Central memory CD8-positive, alpha-beta T cell (primary cell): ENCODE results near the gene FLT3LG.
A peak's percentile ranks its signal among the peaks of the same experiment; 100 is the strongest.
"Not testable (repeated sequence)": the region's sequence is repeated elsewhere in the genome, so short reads cannot be mapped to it uniquely, and the experiment has no call there.

ENCODE experiments used
- ATAC-seq: fragments of 150-1000 bp; cut with Tn5 transposase; replicated peaks from 2 replicates; pipeline ENCODE4 v1.10.0; 2022; ENCODE audit warnings: mild to moderate bottlenecking, moderate FRiP score, moderate number of reproducible peaks; ENCODE audit not compliant: poor library complexity, severe bottlenecking; ENCODE audit errors: extremely low read depth
- DNase-seq, 2 donors: peaks; one replicate each; pipeline ENCODE4 v3.0.0; 2021; ENCODE audit warnings: low spot score in 2 of 2
- H3K27ac Mint-ChIP-seq: one replicate; pipeline ENCODE4 v1.8.0; 2022; ENCODE audit warnings: low read depth, mild to moderate bottlenecking, moderate library complexity, mixed read lengths
- H3K27me3 Mint-ChIP-seq: one replicate; pipeline ENCODE4 v1.8.0; 2022; ENCODE audit warnings: mixed read lengths
- H3K36me3 Mint-ChIP-seq: one replicate; pipeline ENCODE4 v1.8.0; 2022; ENCODE audit warnings: mild to moderate bottlenecking, moderate library complexity, mixed read lengths; ENCODE audit not compliant: insufficient read depth
- H3K4me1 Mint-ChIP-seq: one replicate; pipeline ENCODE4 v1.8.0; 2022; ENCODE audit warnings: mixed read lengths
- H3K4me3 Mint-ChIP-seq: one replicate; pipeline ENCODE4 v1.8.0; 2022; ENCODE audit warnings: mild to moderate bottlenecking, moderate library complexity, mixed read lengths
- H3K9me3 Mint-ChIP-seq: one replicate; pipeline ENCODE4 v1.8.0; 2022; ENCODE audit warnings: mixed read lengths

FLT3LG gene

GRCh38 chr19:49472936-49473335 is 1.1 kb upstream of the FLT3LG start:
- peak overlapping the region; percentile 92 for H3K4me3 Mint-ChIP-seq
- H3K4me1 Mint-ChIP-seq = peaks cover 54% of the 10 kb centered on the region
- H3K36me3 Mint-ChIP-seq = peaks cover 44% of the 10 kb centered on the region
- ATAC-seq (no peak), DNase-seq (no peak)
- peak overlapping the region; percentile 99 for H3K27ac Mint-ChIP-seq
- no peaks in the 10 kb centered on the region for H3K9me3 Mint-ChIP-seq
- no peaks in the 10 kb centered on the region for H3K27me3 Mint-ChIP-seq

- ATAC-seq, H3K9me3 Mint-ChIP-seq, H3K27me3 Mint-ChIP-seq, DNase-seq: not testable (repeated sequence)
- H3K4me1 Mint-ChIP-seq = peaks cover 51% of the 10 kb centered on the region
- peaks cover 45% of the 10 kb centered on the region for H3K36me3 Mint-ChIP-seq
- H3K27ac Mint-ChIP-seq = peak overlapping the region; percentile 99
- peak overlapping the region; percentile 92 for H3K4me3 Mint-ChIP-seq
These were observed 531 bp upstream of the FLT3LG start for GRCh38 chr19:49473501-49473867.

GRCh38 chr19:49474542-49474924 is 518 bp downstream of the FLT3LG start:
- peak overlapping the region; percentile 99 for H3K27ac Mint-ChIP-seq
- no peak for DNase-seq

GRCh38 chr19:49475191-49475917 is 1.3 kb downstream of the FLT3LG start:
- Mint-ChIP-seq H3K27ac (peak overlapping the region; percentile 99), H3K4me3 (peak overlapping the region; percentile 92), H3K36me3 (peaks cover 46% of the 10 kb centered on the region), H3K27me3 (no peaks in the 10 kb centered on the region), H3K4me1 (peaks cover 38% of the 10 kb centered on the region), H3K9me3 (no peaks in the 10 kb centered on the region)
- no peak for ATAC-seq
- no peak for DNase-seq

More at GRCh38 chr19:49474542-49474924, 518 bp downstream of the FLT3LG start:
- Mint-ChIP-seq H3K4me3 (peak overlapping the region; percentile 92), H3K4me1 (peaks cover 44% of the 10 kb centered on the region), H3K27me3 (no peaks in the 10 kb centered on the region), H3K36me3 (peaks cover 45% of the 10 kb centered on the region), H3K9me3 (no peaks in the 10 kb centered on the region)
- no peak for ATAC-seq

GRCh38 chr19:49475995-49476880 is 2.2 kb downstream of the FLT3LG start:
- Mint-ChIP-seq H3K9me3 (no peaks in the 10 kb centered on the region), H3K4me3 (peak overlapping the region; percentile 92), H3K27ac (peak overlapping the region; percentile 99), H3K36me3 (peaks cover 55% of the 10 kb centered on the region), H3K4me1 (peaks cover 33% of the 10 kb centered on the region), H3K27me3 (no peaks in the 10 kb centered on the region)
- ATAC-seq (peak; percentile 44), DNase-seq (peak in 1 of 2 donors; percentile 38)

GRCh38 chr19:49479975-49480628 is 6.1 kb downstream of the FLT3LG start:
- H3K27me3 Mint-ChIP-seq = no peaks in the 10 kb centered on the region

GRCh38 chr19:49481020-49481683 is 7.1 kb downstream of the FLT3LG start:
- H3K36me3 Mint-ChIP-seq = peaks cover 78% of the 10 kb centered on the region
- no peak overlapping the region for H3K4me3 Mint-ChIP-seq

More at GRCh38 chr19:49479975-49480628, 6.1 kb downstream of the FLT3LG start:
- Mint-ChIP-seq H3K9me3 (no peaks in the 10 kb centered on the region), H3K27ac (no peak overlapping the region), H3K36me3 (peaks cover 74% of the 10 kb centered on the region), H3K4me1 (peaks cover 21% of the 10 kb centered on the region), H3K4me3 (no peak overlapping the region)
- ATAC-seq (no peak), DNase-seq (no peak)

GRCh38 chr19:49486232-49486631 is 12.2 kb downstream of the FLT3LG start:
- H3K36me3 Mint-ChIP-seq = peaks cover 79% of the 10 kb centered on the region
- peak overlapping the region; percentile 51 for H3K27ac Mint-ChIP-seq
- DNase-seq (no peak), ATAC-seq (no peak)
- H3K9me3 Mint-ChIP-seq = no peaks in the 10 kb centered on the region
- no peak overlapping the region for H3K4me3 Mint-ChIP-seq
- H3K4me1 Mint-ChIP-seq = peaks cover 42% of the 10 kb centered on the region
- no peaks in the 10 kb centered on the region for H3K27me3 Mint-ChIP-seq

More at GRCh38 chr19:49481020-49481683, 7.1 kb downstream of the FLT3LG start:
- H3K27ac Mint-ChIP-seq = peak overlapping the region; percentile 75
- H3K9me3 Mint-ChIP-seq = no peaks in the 10 kb centered on the region
- H3K27me3 Mint-ChIP-seq = no peaks in the 10 kb centered on the region
- DNase-seq (no peak), ATAC-seq (no peak)
- peaks cover 11% of the 10 kb centered on the region for H3K4me1 Mint-ChIP-seq

GRCh38 chr19:49486710-49487276 is 12.8 kb downstream of the FLT3LG start:
- ATAC-seq (no peak), DNase-seq (no peak)
- Mint-ChIP-seq H3K4me1 (peaks cover 43% of the 10 kb centered on the region), H3K27ac (peak overlapping the region; percentile 94), H3K9me3 (no peaks in the 10 kb centered on the region), H3K36me3 (peaks cover 80% of the 10 kb centered on the region), H3K27me3 (no peaks in the 10 kb centered on the region), H3K4me3 (peak overlapping the region; percentile 95)

GRCh38 chr19:49487277-49488045 is 13.4 kb downstream of the FLT3LG start, which contains the start of gene RPL13A:
Gene RPL13A (plus strand): TSS chr19:49487608. CDS start chr19:49487630, 22 bp downstream.
- Mint-ChIP-seq H3K4me3 (peak within 1 kb of the TSS; percentile 95), H3K9me3 (no peaks in the 10 kb centered on the region), H3K27ac (peak within 1 kb of the TSS; percentile 94), H3K27me3 (no peaks in the 10 kb centered on the region), H3K4me1 (peaks cover 50% of the 10 kb centered on the region), H3K36me3 (peaks cover 80% of the 10 kb centered on the region)
- peak; percentile 97 to 99 for DNase-seq
- peak; percentile 89 for ATAC-seq
